Activated T-cell treated with anti-CD3 and anti-CD28 coated beads for 1 hour (primary cell): ENCODE data around the gene RAB40C.

Source experiments
- DNase-seq: peaks from one replicate; pipeline ENCODE4 v3.0.0-alpha.2; 2020; ENCODE audit warnings: low read depth

RAB40C gene

GRCh38 chr16:575354-576196 lies 14.3 kb upstream of the RAB40C start:
- DNase-seq = no peak

GRCh38 chr16:576197-576822 lies 13.6 kb upstream of the RAB40C start:
- no peak for DNase-seq

GRCh38 chr16:576823-577201 lies 13.1 kb upstream of the RAB40C start:
- DNase-seq = no peak

- DNase-seq = no peak
These were observed 12.1 kb upstream of the RAB40C start for GRCh38 chr16:577796-578195.

GRCh38 chr16:578232-578869 lies 11.5 kb upstream of the RAB40C start:
- DNase-seq = no peak

GRCh38 chr16:578870-579405 lies 10.9 kb upstream of the RAB40C start:
- peak; percentile 45 for DNase-seq

- DNase-seq = no peak
These were observed 9.5 kb upstream of the RAB40C start for GRCh38 chr16:580141-580945.

- no peak for DNase-seq
These were observed 8.8 kb upstream of the RAB40C start for GRCh38 chr16:580946-581498.

- no peak for DNase-seq
These were observed 7.7 kb upstream of the RAB40C start for GRCh38 chr16:582218-582613.

GRCh38 chr16:582614-583331 lies 7.1 kb upstream of the RAB40C start:
- DNase-seq = no peak

- DNase-seq = no peak
These were observed 6.4 kb upstream of the RAB40C start for GRCh38 chr16:583470-583814.

GRCh38 chr16:583815-584591 lies 5.9 kb upstream of the RAB40C start:
- no peak for DNase-seq

GRCh38 chr16:585351-585750 lies 4.5 kb upstream of the RAB40C start:
- no peak for DNase-seq

GRCh38 chr16:586047-586644 lies 3.7 kb upstream of the RAB40C start:
- DNase-seq = no peak

GRCh38 chr16:586645-587590 lies 2.9 kb upstream of the RAB40C start:
- no peak for DNase-seq

GRCh38 chr16:588639-588888 lies 1.3 kb upstream of the RAB40C start:
- DNase-seq = peak; percentile 28

- DNase-seq = peak; percentile 98
These were observed 793 bp upstream of the RAB40C start for GRCh38 chr16:588889-589657.

GRCh38 chr16:590188-590814 lies 435 bp downstream of the RAB40C start:
- DNase-seq = no peak
